Sigmoid colon (tissue), 7 donors: Measurements from ENCODE around the gene KANK4. TPM values are rescaled to one million over a fixed set of nuclear protein-coding genes. Genes with fewer than 3 reads are reported as not detected.

ENCODE experiments used
- polyA plus RNA-seq, 3 donors: library from polyadenylated mRNA; stranded (reverse); fragments of 200-250 nt; gene quantifications; one replicate each; pipeline ENCODE4 v1.2.3, GENCODE V29; 2013
- small RNA-seq, 3 donors: library from RNA; depleted of rRNA; stranded (forward); fragments of <200 nt; gene quantifications; one replicate each; pipeline ENCODE3, GENCODE V24; 2016
- total RNA-seq, 4 donors: library from RNA; depleted of rRNA; stranded (reverse); fragments of >200 nt; gene quantifications; one replicate each; pipeline ENCODE4 v1.1.0, GENCODE V29; 2016
- donor health status: healthy with polysubstance abuse.
- donor health status: Bipolar disorder and iron deficiency.
- donor health status: healthy.

Gene KANK4
- total and polyA plus RNA-seq, 7 donors: 0.60 to 2.4 (median 1.6) TPM; not detected in 1

Small RNA genes within 50 kb of the gene (small RNA-seq; reads per million reads assigned to genes)
- gene RNU6-371P: 0 reads per million in 3 donors

Other genes with a start within 250 kb of the KANK4 start
- gene L1TD1, start 124.6 kb downstream of the KANK4 start, total RNA-seq: under 1 TPM in 3 of 4 donors, not detected in 1; under 0.01 to 0.99 (median 0.27) TPM
- gene L1TD1, start 124.6 kb downstream of the KANK4 start, polyA plus RNA-seq: 1 to 10 TPM; 1.8 to 8.0 (median 2.8) TPM
- 10 to 100 TPM; 20.5 to 35.7 (median 27.6) TPM for gene USP1, start 117.6 kb upstream of the KANK4 start, total RNA-seq
- 10 to 100 TPM; 14.4 to 18.5 (median 15.0) TPM for gene USP1, start 117.6 kb upstream of the KANK4 start, polyA plus RNA-seq